ENCODE data around the gene PEX14. TPM values are rescaled to one million over a fixed set of nuclear protein-coding genes. Genes with fewer than 3 reads are reported as not detected.

The PEX14 gene
- total RNA-seq, 1 donor from 2014 or later, result 21.0 TPM

DNA sequence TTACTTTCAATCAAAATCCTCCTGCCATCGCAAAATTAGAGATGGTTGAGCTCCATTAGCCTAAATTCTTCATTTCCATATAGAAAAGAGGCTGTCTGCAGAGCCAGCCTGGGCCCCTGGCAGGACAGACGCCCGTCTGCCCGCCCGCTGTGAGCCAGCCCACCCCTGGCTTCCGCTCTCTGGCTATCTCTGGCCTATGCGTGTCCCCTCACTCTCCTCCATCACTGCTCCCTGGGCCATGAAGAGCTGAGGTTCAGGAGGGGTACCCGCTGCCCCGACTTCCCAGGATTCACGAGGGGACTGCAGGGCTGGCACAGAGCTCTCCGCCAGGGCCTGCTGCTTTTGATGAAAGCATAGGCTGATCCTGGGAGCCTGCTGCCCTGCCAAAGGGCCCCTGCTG is 204.1 kb downstream of the PEX14 start:
- no peak for DNase-seq
- intact Hi-C loops (cut with micrococcal nuclease), result no loop called here
- no peak for ATAC-seq

DNA sequence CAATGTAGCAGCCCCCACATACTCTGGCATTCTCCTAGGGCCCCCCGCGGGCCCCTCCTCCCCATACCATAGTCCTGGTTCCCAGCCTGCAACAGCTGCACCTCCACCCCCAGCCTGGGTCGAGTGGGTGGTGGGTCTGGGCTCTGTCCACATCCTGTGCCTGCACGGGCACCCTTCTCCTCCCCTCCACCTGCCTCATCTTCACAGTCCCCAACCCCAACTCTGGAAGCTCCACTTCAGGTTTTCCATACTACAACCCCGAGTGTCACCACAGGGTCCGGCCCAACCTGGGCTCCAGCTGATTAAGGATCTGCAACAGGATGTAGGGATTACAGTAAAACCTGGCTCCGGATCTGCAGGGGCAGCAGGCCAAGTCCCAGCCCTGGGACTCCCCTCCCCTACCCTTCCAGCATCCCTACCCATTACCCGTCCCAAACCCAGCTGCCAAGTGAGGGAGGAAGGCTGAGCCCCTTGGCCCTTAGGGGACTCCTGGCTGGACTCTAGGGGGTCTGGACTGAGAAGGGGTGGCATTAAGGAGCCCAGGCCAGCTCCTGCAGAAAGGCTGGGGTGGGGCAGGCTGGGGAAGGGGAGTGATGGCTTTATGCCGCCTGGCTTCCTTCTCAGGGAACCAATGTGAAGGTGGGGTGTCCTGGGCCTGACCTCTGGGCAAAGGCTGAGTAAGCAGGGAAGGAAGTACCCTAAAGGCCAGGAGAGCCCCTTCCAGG is 204.9 kb downstream of the PEX14 start:
- no peak for ATAC-seq
- intact Hi-C loops (cut with micrococcal nuclease), result no loop called here
- DNase-seq, result no peak

Other genes with a start within 250 kb of the PEX14 start
- gene PGD, start 75.9 kb upstream of the PEX14 start, total RNA-seq, result 37.9 TPM
- 5.5 TPM for gene CENPS, start 44.5 kb upstream of the PEX14 start, total RNA-seq
- not detected for gene CORT, start 24.9 kb upstream of the PEX14 start, total RNA-seq
- gene DFFA, start 2.4 kb upstream of the PEX14 start, total RNA-seq, result 22.4 TPM

All from left ventricle myocardium superior (tissue), 1 donor.